ENCODE measurements around the gene XAB2.
"Not testable (repeated sequence)": the region's sequence is repeated elsewhere in the genome, so short reads cannot be mapped to it uniquely, and the experiment has no call there.

XAB2 gene

DNA sequence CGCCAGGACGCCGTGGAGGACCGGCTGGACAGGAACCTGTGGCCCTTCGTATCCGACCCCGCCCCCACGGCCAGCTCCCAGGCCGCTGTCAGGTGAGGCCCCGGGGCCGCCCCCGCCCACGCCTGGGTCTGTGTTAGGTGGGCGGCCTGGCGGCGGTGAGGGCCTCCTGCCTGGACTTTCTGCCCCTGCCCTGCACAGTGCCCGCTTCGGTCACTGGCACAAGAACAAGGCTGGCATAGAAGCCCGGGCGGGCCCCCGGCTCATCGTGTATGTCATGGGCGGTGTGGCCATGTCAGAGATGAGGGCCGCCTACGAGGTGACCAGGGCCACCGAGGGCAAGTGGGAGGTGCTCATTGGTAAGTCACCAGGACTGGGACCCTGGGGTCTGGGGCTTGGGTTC, 17.8 kb upstream of the XAB2 start:
- Histone ChIP-seq H3K36me3 (ENCODE audit: insufficient read depth, low read depth, low read length) (no peaks in the 10 kb centered on the region; the same call in 1 of the 2 replicates), H3K27ac (ENCODE audit: low read length) (no peak overlapping the region), H3K9ac (ENCODE audit: low read depth, low read length) (no peak overlapping the region), H3K4me1 (ENCODE audit: insufficient read depth, low read length) (no peaks in the 10 kb centered on the region), H3K4me3 (ENCODE audit: low read length) (no peak overlapping the region), H3K9me3 (ENCODE audit: insufficient read depth, low read depth, low read length) (no peaks in the 10 kb centered on the region), H3K27me3 (ENCODE audit: insufficient read depth, low read length) (peaks cover 9% of the 10 kb centered on the region; the same call in 1 of the 2 replicates)

DNA sequence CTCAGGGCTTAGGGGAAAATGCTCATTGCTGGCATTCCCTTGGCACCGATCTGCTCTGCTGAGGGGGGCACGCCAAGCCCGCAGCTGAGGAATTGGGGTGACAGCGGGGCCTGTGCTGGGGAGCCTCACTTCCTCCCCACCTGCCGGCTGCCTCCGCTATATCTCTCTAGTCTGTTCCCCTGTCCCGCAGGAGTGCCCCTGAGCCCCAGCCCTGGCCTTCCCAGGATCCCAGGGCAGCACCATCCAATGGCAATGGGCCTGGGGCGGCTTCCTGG, 17.0 kb upstream of the XAB2 start:
- Histone ChIP-seq H3K4me1 (ENCODE audit: insufficient read depth, low read length) (no peaks in the 10 kb centered on the region), H3K27ac (ENCODE audit: low read length) (no peak overlapping the region), H3K9ac (ENCODE audit: low read depth, low read length) (no peak overlapping the region), H3K36me3 (ENCODE audit: insufficient read depth, low read depth, low read length) (no peaks in the 10 kb centered on the region; the same call in 1 of the 2 replicates), H3K4me3 (ENCODE audit: low read length) (no peak overlapping the region), H3K9me3 (ENCODE audit: insufficient read depth, low read depth, low read length) (no peaks in the 10 kb centered on the region), H3K27me3 (ENCODE audit: insufficient read depth, low read length) (peaks cover 8% of the 10 kb centered on the region; the same call in 1 of the 2 replicates)

- Histone ChIP-seq H3K4me1 (ENCODE audit: insufficient read depth, low read length) (no peaks in the 10 kb centered on the region), H3K9me3 (ENCODE audit: insufficient read depth, low read depth, low read length) (no peaks in the 10 kb centered on the region), H3K27me3 (ENCODE audit: insufficient read depth, low read length) (peaks cover 2% of the 10 kb centered on the region; the same call in 1 of the 2 replicates), H3K36me3 (ENCODE audit: insufficient read depth, low read depth, low read length) (no peaks in the 10 kb centered on the region; the same call in 1 of the 2 replicates), H3K9ac (ENCODE audit: low read depth, low read length) (no peak overlapping the region), H3K27ac (ENCODE audit: low read length) (no peak overlapping the region), H3K4me3 (ENCODE audit: low read length) (no peak overlapping the region)
Observed at GRCh38 chr19:7645656-7646425, 16.5 kb upstream of the XAB2 start.

DNA sequence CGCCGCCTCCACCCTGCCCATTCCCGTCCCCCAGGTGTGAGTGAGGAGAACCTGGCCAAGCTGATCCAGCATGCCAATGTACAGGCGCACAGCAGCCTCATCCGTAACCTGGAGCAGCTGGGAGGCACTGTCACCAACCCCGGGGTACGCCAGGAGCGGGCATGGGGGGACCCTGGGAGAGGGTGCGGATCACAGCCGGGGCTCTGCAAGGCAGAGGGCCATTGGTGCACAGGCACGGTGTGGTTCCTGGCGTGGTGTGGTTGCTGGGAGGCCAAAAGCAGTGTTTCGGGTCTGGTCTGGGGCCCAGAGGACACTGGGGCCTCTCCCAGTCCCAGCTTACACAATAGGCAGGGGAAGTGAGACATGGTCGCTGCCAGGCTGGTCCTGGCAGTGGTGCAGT, 15.8 kb upstream of the XAB2 start:
- Histone ChIP-seq H3K27ac (ENCODE audit: low read length) (no peak overlapping the region), H3K4me3 (ENCODE audit: low read length) (no peak overlapping the region)

GRCh38 chr19:7644550-7644877, 15.2 kb upstream of the XAB2 start:
- Histone ChIP-seq H3K36me3 (ENCODE audit: insufficient read depth, low read depth, low read length) (no peaks in the 10 kb centered on the region; the same call in 1 of the 2 replicates), H3K4me1 (ENCODE audit: insufficient read depth, low read length) (no peaks in the 10 kb centered on the region), H3K9ac (ENCODE audit: low read depth, low read length) (no peak overlapping the region), H3K27ac (ENCODE audit: low read length) (no peak overlapping the region), H3K27me3 (ENCODE audit: insufficient read depth, low read length) (no peaks in the 10 kb centered on the region), H3K9me3 (ENCODE audit: insufficient read depth, low read depth, low read length) (no peaks in the 10 kb centered on the region), H3K4me3 (ENCODE audit: low read length) (no peak overlapping the region)

More for the DNA sequence above, 15.8 kb upstream of the XAB2 start:
- H3K9me3 ChIP-seq (ENCODE audit: insufficient read depth, low read depth, low read length): no peaks in the 10 kb centered on the region
- H3K4me1 ChIP-seq (ENCODE audit: insufficient read depth, low read length): no peaks in the 10 kb centered on the region
- H3K9ac ChIP-seq (ENCODE audit: low read depth, low read length): no peak overlapping the region
- no peaks in the 10 kb centered on the region; the same call in 1 of the 2 replicates for H3K36me3 ChIP-seq (ENCODE audit: insufficient read depth, low read depth, low read length)
- H3K27me3 ChIP-seq (ENCODE audit: insufficient read depth, low read length): no peaks in the 10 kb centered on the region; the same call in 1 of the 2 replicates

DNA sequence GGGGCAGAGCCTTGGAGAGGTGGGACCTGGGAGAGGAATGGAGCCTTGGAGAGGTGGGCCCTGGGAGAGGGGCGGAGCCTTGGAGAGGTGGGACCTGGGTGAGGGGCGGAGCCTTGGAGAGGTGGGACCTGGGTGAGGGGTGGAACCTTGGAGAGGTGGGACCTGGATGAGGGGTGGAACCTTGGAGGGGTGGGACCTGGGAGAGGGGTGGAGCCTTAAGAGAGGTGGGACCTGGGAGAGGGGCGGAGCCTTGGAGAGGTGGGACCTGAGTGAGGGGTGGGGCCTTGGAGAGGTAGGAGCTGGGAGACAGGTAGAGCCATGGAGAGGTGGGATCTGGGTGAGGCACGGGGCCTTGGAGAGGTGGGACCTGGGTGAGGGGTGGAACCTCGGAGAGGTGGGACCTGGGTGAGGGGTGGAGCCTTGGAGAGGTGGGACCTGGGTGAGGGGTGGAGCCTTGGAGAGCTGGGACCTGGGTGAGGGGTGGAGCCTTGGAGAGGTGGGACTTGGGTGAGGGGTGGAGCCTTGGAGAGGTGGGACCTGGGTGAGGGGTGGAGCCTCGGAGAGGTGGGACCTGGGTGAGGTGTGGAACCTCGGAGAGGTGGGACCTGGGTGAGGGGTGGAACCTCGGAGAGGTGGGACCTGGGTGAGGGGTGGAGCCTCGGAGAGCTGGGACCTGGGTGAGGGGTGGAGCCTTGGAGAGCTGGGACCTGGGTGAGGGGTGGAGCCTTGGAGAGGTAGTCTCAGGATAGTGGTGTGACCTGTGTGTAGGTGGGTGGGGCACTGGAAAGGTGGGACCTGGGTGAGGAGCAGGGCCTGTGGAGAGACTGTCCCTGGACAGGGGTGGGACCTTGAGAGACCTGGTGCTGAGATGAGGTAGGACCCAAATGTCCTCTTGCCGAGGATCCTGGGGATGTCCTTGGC, 14.5 kb upstream of the XAB2 start:
- not testable (repeated sequence) for H3K4me1 ChIP-seq (ENCODE audit: insufficient read depth, low read length); H3K9ac ChIP-seq (ENCODE audit: low read depth, low read length); H3K4me3 ChIP-seq (ENCODE audit: low read length); H3K27me3 ChIP-seq (ENCODE audit: insufficient read depth, low read length); H3K27ac ChIP-seq (ENCODE audit: low read length); H3K9me3 ChIP-seq (ENCODE audit: insufficient read depth, low read depth, low read length); H3K36me3 ChIP-seq (ENCODE audit: insufficient read depth, low read depth, low read length)

DNA sequence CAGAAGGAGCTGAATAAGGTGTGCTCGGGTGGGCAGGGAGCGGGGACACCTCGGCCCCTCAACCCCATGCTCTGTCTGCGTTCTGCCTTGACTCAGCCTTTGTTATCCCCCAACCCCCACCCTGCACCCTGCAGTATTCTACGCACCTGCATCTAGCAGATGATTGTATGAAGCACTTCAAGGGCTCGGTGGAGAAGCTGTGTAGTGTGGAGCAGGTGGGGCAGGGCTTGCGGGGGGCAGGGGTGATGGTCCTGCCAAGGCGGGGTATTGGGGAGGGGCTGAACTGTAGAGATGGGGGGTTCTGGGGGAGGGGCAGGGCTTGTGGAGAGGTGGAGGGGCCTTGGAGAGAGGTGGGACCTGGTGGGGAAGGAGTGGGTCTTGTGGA, 13.7 kb upstream of the XAB2 start:
- no peaks in the 10 kb centered on the region for H3K27me3 ChIP-seq (ENCODE audit: insufficient read depth, low read length)
- H3K9me3 ChIP-seq (ENCODE audit: insufficient read depth, low read depth, low read length): no peaks in the 10 kb centered on the region
- no peak overlapping the region for H3K4me3 ChIP-seq (ENCODE audit: low read length)
- no peak overlapping the region for H3K9ac ChIP-seq (ENCODE audit: low read depth, low read length)
- no peaks in the 10 kb centered on the region for H3K4me1 ChIP-seq (ENCODE audit: insufficient read depth, low read length)
- no peaks in the 10 kb centered on the region; the same call in 1 of the 2 replicates for H3K36me3 ChIP-seq (ENCODE audit: insufficient read depth, low read depth, low read length)
- H3K27ac ChIP-seq (ENCODE audit: low read length): no peak overlapping the region

DNA sequence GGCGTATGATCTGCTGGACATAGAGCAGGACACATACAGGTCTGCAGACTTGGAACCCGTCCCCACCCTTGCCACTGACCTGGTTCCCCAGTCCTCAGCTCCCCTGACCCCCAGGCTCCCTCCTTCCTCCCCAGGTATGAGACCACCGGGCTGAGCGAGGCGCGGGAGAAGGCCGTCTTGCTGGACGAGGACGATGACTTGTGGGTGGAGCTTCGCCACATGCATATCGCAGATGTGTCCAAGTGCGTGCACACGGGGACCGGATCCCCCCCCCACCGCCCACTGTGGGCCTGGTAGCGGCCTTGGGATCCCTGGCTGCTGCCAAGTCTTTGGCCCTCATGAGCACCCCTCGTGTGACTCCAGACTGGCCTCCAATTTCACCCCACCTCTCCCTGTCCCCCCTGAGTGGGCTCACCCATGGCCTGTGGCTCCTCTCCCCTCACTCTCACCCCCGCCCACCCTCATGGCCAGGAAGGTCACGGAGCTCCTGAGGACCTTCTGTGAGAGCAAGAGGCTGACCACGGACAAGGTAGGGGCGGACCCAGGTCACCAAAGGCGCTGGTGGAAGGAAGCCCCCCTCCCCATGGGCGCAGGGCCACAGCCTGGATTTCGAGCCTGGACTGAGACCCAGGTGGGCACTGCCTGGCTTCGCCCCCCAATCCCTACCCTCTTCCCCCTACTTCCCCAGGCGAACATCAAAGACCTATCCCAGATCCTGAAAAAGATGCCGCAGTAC, 13.1 kb upstream of the XAB2 start:
- no peaks in the 10 kb centered on the region; the same call in 1 of the 2 replicates for H3K36me3 ChIP-seq (ENCODE audit: insufficient read depth, low read depth, low read length)
- no peak overlapping the region for H3K9ac ChIP-seq (ENCODE audit: low read depth, low read length)
- no peak overlapping the region for H3K4me3 ChIP-seq (ENCODE audit: low read length)
- H3K27me3 ChIP-seq (ENCODE audit: insufficient read depth, low read length): no peaks in the 10 kb centered on the region
- H3K9me3 ChIP-seq (ENCODE audit: insufficient read depth, low read depth, low read length): no peaks in the 10 kb centered on the region
- H3K4me1 ChIP-seq (ENCODE audit: insufficient read depth, low read length): no peaks in the 10 kb centered on the region
- H3K27ac ChIP-seq (ENCODE audit: low read length): no peak overlapping the region

GRCh38 chr19:7641290-7642276, 12.2 kb upstream of the XAB2 start:
- H3K9me3 ChIP-seq (ENCODE audit: insufficient read depth, low read depth, low read length): no peaks in the 10 kb centered on the region
- H3K9ac ChIP-seq (ENCODE audit: low read depth, low read length): no peak overlapping the region
- H3K4me1 ChIP-seq (ENCODE audit: insufficient read depth, low read length): no peaks in the 10 kb centered on the region
- no peaks in the 10 kb centered on the region; the same call in 1 of the 2 replicates for H3K36me3 ChIP-seq (ENCODE audit: insufficient read depth, low read depth, low read length)
- H3K4me3 ChIP-seq (ENCODE audit: low read length): no peak overlapping the region
- peaks cover 2% of the 10 kb centered on the region for H3K27me3 ChIP-seq (ENCODE audit: insufficient read depth, low read length)
- no peak overlapping the region for H3K27ac ChIP-seq (ENCODE audit: low read length)

GRCh38 chr19:7640803-7641202, 11.5 kb upstream of the XAB2 start:
- no peak overlapping the region for H3K4me3 ChIP-seq (ENCODE audit: low read length)
- H3K27me3 ChIP-seq (ENCODE audit: insufficient read depth, low read length): peaks cover 10% of the 10 kb centered on the region
- no peaks in the 10 kb centered on the region for H3K36me3 ChIP-seq (ENCODE audit: insufficient read depth, low read depth, low read length)
- H3K27ac ChIP-seq (ENCODE audit: low read length): no peak overlapping the region
- no peaks in the 10 kb centered on the region for H3K9me3 ChIP-seq (ENCODE audit: insufficient read depth, low read depth, low read length)
- no peak overlapping the region for H3K9ac ChIP-seq (ENCODE audit: low read depth, low read length)
- no peaks in the 10 kb centered on the region for H3K4me1 ChIP-seq (ENCODE audit: insufficient read depth, low read length)

Measured in iPS-20b (cell line).